Gastrocnemius medialis (tissue), 4 donors: ENCODE results near the gene COL20A1.

Source experiments
- CTCF ChIP-seq, 5 experiments: fragments of 450-650 bp in 3 of 5; fragments of 200-600 bp in 2 of 5; sonication (generic) in 2 of 5; IDR thresholded peaks in 4 of 5; conservative IDR thresholded peaks in 1 of 5; 1 replicate in 4 of 5; 2 replicates in 1 of 5; pipeline ENCODE4 v1.5.1; 2016 to 2019; ENCODE audit warnings: antibody characterized with exemption in 5 of 5, mild to moderate bottlenecking in 3 of 5, moderate library complexity in 3 of 5
- POLR2A ChIP-seq, 2 donors: fragments of 450-650 bp; IDR thresholded peaks; one replicate each; pipeline ENCODE4 v1.6.1; 2017; ENCODE audit warnings: antibody characterized with exemption in 2 of 2, mild to moderate bottlenecking in 2 of 2, moderate library complexity in 2 of 2

- TF ChIP-seq POLR2A (IDR thresholded peaks at IDR 0.05) (no peak), CTCF (IDR thresholded peaks at IDR 0.05 in 4 of 5, conservative IDR thresholded peaks at IDR 0.05 in 1 of 5) (no peak)
Measured at GRCh38 chr20:63314015-63314471, 21.1 kb downstream of the COL20A1 start.
